ENCODE results near the gene CMIP.

- no peak for TF ChIP-seq TARDBP (IDR thresholded peaks at IDR 0.05)
- no peak for TF ChIP-seq FOXM1 (IDR thresholded peaks at IDR 0.05; ENCODE audit: borderline replicate concordance)
- TF ChIP-seq BHLHE40 (IDR thresholded peaks at IDR 0.05; ENCODE audit: borderline replicate concordance), result no peak
- TF ChIP-seq FOXA1 (IDR thresholded peaks at IDR 0.05), result no peak
- no peak for TF ChIP-seq SP1 (IDR thresholded peaks at IDR 0.05)
- TF ChIP-seq NFRKB (IDR thresholded peaks at IDR 0.05), result no peak
- TF ChIP-seq FOXK2 (IDR thresholded peaks at IDR 0.05), result no peak
- no peak for TF ChIP-seq L3MBTL2 (conservative IDR thresholded peaks at IDR 0.05)
- TF ChIP-seq ZNF384 (IDR thresholded peaks at IDR 0.05), result no peak
- no peak for TF ChIP-seq SUZ12 (IDR thresholded peaks at IDR 0.05)
- no peak for TF ChIP-seq HDGF (IDR thresholded peaks at IDR 0.05; ENCODE audit: borderline replicate concordance)
These were observed 19.7 kb downstream of the CMIP start for GRCh38 chr16:81464279-81464678.
